Right renal pelvis (tissue), 4 donors: ENCODE measurements around the gene NLGN1. TPM values are rescaled to one million over a fixed set of nuclear protein-coding genes. Genes with fewer than 3 reads are reported as not detected.
A peak's percentile ranks its signal among the peaks of the same experiment; 100 is the strongest.

Experiments
- DNase-seq, 4 donors: peaks; one replicate each; pipeline ENCODE4 v3.0.0-alpha.2; 2013; ENCODE audit warnings: low read depth in 4 of 4, low spot score in 3 of 4, missing footprints in 1 of 4
- polyA plus RNA-seq, 4 donors: library from polyadenylated mRNA; unstranded; fragments of 120-200 nt; gene quantifications; one replicate each; pipeline ENCODE4 v1.2.1, GENCODE V29; 2013; ENCODE audit not compliant: insufficient read length in 4 of 4

NLGN1 gene
- polyA plus RNA-seq, 4 donors = 1.8 to 3.8 (median 3.0) TPM

DNA sequence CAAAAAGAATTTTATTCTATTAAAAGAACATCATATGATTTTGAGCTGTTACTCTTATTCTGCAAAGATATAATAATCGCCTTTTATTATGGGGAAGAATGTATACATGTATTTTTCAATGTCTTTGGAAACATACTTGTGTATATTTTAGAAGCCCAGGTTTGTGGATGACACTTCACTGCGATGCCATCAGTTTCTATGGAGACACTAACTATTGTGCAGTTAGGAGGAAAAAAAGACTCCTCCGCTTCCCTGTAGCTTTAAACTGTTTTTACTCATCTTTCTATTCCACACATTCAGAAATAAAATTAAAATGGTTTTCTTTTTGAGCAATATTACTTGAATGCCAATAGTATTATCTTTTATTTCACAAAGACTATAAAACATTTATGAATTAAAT is 305.0 kb downstream of the NLGN1 start:
- no peak for DNase-seq

DNA sequence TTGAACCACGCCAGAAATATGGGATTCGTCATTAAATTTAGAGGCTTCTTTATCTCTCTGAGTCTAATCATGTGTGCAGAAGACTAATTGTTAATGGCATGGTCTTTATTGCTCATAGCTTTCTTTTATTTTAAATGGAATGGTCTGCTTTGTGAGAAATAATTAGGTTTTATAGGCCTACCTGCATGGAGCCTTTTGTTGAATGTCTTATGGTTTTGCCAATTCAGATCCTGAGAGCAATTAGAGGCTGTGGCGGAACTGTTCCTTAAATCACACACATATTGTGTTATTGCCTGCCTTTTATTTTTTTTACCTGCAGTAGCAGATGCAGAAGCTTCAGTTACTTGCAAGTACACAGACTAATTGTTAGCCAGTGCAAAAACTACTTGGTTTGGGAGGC is 306.2 kb downstream of the NLGN1 start:
- no peak for DNase-seq

DNA sequence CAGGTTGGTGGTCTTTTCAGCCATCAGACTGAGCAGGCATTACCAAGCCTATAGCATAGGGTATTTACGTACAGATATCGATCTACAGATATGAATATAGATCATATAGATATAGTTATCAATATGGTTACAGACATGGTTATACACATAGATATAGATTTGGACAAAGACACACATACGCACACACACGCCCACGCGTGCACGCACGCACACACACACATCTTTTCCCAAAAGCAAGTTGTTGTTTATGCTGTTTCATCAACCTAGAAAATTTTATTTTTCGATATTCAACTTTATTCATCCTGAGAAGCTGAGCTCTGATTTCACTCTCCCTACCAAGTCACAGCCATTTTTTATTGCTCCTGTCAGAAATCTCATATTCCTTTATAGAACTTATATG is 309.1 kb downstream of the NLGN1 start:
- no peak for DNase-seq

DNA sequence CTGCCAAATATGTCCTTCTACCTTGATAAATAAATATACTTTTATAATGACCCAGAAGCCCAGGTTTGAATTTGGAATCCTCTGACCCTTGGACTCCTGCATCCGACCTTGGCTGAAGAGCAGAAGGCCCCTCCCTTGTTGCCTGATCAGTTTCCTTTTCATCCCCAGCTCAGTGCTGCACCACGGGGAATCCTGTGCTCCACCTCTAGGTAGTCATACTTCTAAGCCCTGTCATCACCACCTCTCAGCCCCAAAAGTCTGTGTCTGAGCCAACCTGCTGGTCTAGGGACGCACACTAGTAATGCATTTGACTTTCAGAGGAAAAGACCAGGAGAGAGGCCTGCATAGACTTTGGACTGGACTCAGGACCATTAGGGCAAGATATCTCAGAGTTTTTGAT is 310.6 kb downstream of the NLGN1 start:
- no peak for DNase-seq

DNA sequence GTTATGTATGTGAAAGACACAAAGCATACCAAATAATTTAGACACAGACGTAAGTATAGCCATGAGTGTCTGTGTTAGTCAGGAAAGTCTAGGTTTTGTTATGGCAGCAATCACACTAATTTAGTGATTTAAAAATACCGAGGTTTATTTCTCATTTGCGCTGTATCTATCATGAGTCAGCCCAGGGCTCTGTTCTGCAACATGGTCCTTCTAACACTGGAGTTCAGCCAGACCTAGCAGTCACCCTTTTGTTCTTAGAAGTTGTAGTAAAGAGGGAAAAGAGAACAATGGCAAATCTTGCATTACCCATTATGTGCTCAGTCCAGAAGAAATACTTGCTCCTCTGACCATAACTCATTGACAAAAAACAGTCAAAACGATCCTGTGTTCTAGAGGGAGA is 311.5 kb downstream of the NLGN1 start:
- no peak for DNase-seq

DNA sequence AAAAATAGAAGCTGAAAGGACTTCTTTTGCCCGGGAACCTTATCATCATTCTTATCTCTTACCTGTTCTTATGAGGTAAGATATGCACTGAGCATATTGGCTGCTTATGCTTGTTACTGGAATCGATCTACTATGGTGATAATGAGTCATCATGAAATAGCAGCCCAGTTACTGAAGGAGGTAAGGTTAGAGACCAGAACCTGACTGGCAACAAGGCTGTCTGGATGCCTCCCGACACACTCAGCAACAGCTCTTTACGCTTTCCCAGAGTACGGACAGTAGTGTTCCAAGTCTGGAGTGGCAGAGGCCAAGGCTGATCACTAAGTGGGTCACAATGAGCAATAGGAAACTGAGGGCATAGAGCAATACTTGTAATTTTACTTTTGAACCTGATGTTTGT is 314.1 kb downstream of the NLGN1 start:
- no peak for DNase-seq

DNA sequence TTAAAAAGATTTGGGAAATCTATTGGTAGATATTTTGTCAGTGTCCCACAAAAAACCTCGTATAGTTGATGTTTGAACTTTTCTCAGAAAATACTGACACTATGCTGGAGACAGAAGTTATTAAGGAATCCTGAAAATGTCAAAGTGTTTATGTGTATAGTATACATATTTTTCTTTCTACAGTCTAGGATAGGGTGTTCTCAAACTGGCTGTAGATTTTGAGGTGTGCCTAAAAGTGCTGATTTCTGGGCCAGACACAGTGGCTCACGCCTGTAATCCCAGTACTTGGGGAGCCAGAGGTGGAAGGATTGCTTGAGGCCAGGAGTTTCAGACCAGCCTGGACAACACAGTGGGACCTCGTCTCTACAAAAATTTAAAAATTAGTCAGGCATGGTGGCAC is 322.0 kb downstream of the NLGN1 start:
- DNase-seq = no peak

DNA sequence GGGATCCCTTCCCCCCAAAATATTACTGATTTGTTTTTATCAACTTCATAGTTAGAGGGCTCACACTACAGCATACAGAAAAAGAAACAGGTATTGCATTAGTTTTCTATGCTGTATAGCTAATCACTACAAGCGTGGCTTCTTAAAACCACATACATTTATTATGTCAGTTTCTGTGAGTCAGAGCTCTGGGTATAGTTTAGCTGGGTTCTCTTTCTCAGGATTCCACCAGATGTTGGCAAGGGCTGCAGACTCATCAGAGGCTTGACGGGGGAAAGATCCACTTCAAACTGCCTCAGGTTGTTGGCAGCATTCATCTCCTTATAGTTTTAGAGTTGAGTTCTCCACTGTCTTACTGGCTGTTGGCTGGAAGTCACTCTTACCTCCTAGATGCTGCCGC is 328.0 kb downstream of the NLGN1 start:
- no peak for DNase-seq

DNA sequence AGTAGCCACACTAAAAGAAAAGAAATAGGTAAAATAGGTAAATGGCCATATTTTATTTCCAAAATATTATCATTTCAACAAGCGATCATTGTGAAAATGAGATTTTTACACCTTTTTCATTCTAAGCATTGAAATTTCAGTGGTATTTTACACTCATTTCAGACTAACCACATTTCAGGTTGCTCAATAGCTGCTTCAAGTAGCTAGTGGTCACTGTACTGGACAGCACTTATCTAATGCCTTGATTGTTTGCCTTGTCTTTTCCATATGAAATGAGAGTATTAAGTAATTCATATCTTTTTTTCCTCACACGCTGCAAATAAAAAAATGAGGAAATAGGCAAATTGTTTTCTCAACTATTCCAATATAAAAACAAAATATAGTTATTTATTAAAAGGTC is 332.8 kb downstream of the NLGN1 start:
- DNase-seq = no peak

DNA sequence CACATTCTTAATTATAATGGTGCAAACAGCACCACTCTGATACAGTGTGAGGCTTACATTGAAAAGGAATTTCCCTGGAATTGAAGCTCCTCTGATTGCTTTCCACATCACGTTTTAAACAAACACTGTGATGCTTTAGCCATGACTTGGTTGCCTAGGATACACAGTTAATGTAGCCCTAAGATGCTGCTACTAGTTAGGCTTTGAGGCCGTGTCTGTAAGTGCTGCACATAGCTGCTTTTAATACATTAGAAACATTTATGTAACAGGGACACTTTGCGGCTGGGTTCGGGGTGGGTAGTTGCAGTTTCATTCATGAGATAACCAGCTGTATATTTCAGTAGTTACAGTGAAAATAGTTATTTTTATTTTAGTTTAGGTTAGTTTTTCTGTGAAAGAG is 334.7 kb downstream of the NLGN1 start:
- DNase-seq = no peak

DNA sequence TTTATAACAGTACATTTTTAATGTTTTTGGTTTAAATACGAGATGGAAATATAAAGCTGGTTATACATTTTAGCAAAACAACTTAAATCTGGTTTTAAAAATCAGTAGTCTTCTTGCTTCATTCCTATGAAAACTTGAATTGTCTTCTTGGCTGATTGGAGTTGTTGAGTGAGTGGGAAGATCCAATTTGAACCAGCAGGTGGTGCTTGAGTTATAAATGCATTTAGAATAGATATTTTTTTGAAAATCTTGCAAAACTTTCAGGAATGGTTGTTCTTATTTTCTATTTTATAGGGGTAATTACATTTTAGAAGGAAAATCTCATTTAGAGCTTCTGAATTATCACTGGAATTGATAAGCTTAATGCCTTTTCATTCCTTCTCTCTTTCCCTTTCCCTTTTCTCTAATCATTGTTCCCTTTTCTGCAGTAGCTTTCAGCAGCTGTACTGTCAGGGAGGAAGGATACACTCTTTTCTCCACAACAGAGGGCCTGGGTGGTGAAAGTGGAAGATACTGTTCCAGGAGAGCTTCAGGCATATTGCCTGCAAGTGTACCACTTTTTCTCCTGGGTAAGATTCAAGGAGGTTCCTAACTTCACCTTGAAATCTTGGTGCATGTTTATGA is 335.6 kb downstream of the NLGN1 start:
- peak in 2 of 4 donors; percentile 8 to 12 for DNase-seq

DNA sequence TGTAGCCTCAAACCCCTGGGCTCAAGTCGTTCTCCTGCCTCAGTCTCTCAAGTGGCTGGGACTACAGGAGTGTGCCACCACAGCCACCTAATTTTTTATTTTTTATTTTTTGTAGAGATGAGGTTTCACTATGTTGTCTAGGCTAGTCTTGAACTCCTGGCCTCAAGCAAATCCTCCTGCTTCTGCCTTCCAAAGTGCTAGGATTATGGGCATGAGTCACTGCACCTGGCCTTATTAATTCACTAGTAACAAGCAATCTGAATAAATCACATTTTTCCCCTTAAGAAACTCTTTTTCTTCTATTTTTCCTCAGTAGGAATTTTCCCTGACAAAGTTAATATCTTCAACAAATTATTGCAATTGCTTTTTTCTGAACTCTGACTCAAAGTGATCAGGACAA is 336.9 kb downstream of the NLGN1 start:
- DNase-seq = no peak

DNA sequence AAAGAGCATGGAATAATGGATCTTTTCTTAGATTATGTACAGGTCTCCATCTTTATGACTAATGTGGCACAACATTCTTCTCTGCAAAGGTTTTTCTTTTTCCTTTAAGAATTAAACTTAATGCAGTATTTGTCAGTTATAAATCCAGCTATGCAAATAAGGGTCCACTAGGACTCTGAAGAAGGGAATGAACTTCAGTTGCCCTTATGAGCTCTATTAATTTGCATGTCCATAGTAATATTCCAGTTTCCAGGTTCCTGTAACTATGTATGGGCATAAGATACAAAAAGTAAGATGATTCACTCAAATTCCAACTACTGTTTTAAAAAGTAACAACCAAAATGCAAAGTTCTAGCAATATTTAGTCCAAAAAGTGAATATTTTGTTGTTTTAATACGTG is 337.4 kb downstream of the NLGN1 start:
- no peak for DNase-seq

DNA sequence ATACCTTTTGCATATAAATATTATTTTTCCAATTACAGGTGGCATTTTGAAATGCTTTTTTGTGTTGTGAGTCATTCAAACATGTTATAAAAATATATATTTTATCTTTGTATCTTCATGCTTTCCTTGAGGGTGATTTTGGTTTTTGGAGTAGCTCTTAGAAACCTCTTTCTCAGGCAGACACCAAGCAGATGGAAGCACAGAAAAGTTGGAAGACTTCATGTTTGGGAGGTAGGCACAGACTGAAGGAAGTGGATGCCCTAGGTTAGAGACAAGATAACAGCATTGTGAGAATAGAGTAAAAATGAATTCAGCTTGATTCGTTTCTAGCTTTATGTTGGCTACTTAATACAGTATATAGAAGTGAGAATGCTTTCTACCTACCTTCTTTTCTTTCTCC is 338.3 kb downstream of the NLGN1 start:
- no peak for DNase-seq

DNA sequence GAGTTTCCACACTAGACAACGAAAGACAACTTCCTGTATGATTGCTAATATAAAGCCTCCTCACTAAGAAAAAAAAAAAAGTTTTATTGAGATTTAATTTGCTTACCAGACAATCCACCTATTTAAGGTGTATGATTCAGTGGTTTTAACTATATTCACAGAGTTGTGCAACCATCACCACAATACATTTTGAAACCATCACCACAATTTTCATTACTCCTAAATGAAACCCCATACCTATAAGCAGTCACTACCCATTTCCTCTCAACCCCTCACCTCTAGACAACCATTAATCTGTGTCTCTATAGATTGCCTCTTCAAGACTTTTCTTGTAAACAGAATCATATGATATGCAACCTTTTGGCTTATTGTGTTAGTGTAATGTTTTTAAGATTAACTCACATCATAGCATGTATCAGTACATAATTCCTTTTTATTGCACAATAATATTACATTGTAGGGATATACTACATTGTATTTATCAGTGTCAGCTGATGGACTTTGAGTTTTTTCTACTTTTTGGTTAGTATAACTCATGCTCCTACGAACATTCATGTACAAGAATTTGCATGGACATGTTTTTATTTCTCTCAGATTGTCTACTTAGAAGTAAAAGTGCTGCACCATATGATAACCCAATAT is 339.7 kb downstream of the NLGN1 start:
- no peak for DNase-seq

DNA sequence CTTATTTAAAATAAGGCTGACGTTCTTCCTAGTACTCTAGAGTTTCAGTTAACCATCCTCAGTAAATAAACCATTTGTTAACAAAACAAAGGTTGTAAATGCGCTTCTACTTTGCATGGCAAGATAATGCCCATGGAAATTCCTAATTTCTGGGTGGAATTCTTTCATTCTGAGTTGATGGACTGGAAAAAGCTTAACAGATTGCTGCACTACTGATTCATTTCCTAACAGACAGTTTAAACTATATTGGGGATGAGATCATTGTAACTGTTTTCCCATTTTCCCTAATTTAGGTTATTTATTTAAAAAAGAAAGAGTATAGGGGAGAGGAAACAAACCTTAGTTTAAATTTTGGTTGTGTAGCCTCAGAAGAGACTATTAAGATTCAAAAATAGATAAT is 342.2 kb downstream of the NLGN1 start:
- no peak for DNase-seq

DNA sequence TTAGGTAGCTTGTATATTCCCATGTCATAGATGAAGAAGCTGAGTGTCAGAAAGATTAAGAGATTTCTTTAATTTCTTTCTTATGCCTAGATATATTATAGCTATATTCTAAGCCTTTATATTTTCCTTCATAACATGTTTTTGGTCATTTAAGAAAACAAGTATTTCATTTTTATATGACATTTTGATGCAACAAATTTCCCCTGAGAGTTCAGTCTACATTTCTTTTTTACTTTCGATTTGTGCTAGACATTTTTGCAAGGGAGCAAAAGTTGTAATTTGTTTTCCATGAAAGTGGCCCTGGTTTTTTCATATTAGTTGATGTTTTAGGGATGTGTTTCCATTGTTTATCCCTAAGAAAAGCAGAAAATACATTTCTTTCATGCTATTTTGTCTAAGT is 344.9 kb downstream of the NLGN1 start:
- DNase-seq = no peak

DNA sequence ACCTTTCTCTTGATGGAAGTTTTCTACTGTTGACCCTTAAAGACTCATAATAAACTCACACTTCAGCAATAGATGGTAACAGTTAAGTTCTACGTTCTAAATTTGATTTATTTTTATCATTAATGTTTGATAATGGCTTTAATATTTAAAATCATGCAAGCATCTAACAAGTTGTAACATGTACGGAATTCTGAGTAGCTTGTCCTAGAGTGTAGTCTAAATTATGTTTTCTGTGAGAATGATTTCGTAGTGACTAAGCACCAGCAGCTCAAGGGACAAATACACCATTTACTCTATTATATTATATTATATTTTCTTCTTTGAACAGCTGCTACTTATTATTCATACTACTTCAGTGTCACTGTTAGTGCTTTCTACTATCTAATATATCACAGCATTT is 345.6 kb downstream of the NLGN1 start:
- no peak for DNase-seq

DNA sequence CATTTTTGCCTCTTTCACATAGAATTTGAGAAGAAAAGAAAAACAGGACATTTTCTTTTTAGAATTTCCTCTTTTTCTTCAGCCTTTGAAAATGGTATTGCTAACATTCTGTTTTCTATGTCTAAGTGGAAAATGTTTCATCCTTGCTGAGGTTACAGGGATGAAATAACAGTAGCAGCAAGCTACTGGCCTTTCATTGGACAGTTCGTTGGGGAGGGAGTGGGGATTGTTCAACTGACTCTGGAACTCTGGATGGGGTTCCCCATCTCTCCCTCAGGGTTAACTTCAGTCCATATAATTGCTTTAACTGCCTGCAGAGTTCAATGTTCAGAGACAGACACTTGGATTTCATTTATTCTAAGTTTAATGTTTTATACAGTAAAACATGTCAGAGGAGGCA is 346.0 kb downstream of the NLGN1 start:
- no peak for DNase-seq

DNA sequence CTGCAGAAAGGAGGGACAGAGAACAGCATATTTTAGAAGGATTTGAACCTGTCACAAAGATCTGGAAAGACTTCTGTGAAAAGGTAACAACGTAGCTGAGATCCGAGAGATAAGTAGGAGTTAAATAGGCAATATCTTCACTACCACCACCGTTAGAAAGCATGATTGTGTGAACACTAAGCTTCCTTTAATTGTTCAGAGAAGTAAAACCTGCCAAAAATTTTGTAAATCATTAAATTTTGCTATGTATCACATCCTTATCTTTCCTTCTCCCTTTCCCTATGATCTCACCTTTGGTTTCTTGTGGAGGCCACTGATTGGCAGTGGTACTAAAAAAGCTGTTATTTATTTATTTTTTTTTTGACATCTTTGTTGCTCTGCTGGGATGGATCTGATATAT is 346.9 kb downstream of the NLGN1 start:
- DNase-seq = no peak

DNA sequence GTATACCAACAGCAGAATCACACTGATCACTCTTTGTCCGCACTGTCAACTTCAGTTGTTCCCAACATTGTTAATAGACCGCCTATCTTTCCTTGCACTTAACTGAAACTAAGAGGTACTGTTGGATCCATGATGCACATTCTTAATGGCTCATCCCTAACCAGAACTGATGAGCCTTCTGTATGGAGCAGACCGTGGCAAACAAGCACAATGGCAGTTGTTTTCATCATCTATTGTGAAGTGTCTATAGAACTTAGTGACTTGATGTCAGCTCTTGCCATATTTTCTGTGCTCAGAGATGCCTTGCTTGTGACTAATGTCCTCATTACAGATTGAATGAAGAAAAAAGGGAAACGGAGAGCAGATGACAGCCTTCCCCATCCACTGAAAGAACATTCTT is 347.4 kb downstream of the NLGN1 start:
- no peak for DNase-seq

DNA sequence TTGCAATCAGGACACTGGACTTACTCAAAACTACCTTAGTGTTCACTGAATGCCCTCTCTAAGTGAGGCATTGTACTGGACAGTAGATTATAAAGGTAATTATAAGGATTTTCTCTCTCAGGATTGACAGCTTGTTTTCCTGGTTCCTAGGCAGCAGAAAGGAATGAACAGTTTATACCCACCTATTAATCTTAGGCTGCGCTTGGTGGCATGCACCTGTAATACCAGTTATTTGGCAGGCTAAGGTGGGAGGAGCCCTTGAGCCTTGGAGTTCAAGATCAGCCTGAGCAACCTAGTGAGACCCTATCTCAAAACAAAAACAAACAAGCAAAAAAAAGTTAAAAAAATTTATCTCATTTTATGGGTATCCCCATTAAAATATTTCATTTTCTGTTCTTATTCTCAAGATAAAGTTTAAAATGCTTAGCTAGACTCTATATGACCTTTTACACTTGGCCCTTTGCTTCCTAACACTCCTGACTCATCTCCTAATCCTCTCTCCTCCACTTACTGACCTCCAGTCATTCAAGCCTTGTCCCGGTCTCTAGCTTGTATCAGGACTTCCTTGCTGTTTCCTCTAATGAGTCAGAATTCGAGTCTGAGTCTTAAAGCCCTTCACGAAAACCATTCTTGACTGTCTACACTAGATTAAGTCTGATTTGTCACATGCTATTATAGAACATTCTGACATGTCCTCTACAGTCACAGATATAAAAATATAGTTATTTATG is 348.6 kb downstream of the NLGN1 start:
- DNase-seq = no peak
